ENCODE measurements around the gene LRRC27.

- TF ChIP-seq MAFK (IDR thresholded peaks at IDR 0.05; ENCODE audit: partially characterized antibody): no peak
- no peak for TF ChIP-seq CTCF (IDR thresholded peaks at IDR 0.05)
- TF ChIP-seq POLR2A (IDR thresholded peaks at IDR 0.05; ENCODE audit: low read length): no peak
- TF ChIP-seq POLR2AphosphoS2 (conservative IDR thresholded peaks at IDR 0.05; ENCODE audit: low read length): no peak
- no peak for TF ChIP-seq JUN (IDR thresholded peaks at IDR 0.05)
- TF ChIP-seq CHD2 (IDR thresholded peaks at IDR 0.05; ENCODE audit: low read length, partially characterized antibody): no peak
- no peak for TF ChIP-seq ESRRA (IDR thresholded peaks at IDR 0.05; ENCODE audit: borderline replicate concordance, low read length)
- no peak for TF ChIP-seq BHLHE40 (IDR thresholded peaks at IDR 0.05; ENCODE audit: low read depth, low read length)
- no peak for TF ChIP-seq EP300 (IDR thresholded peaks at IDR 0.05)
- TF ChIP-seq, protein P1, sequence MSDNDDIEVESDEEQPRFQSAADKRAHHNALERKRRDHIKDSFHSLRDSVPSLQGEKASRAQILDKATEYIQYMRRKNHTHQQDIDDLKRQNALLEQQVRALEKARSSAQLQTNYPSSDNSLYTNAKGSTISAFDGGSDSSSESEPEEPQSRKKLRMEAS (IDR thresholded peaks at IDR 0.05): no peak
- TF ChIP-seq RARB (CRISPR knock-in tag; IDR thresholded peaks at IDR 0.05): no peak
- no peak for TF ChIP-seq RAD21 (conservative IDR thresholded peaks at IDR 0.05 in 1 of 2, IDR thresholded peaks at IDR 0.05 in 1 of 2)
- TF ChIP-seq ZC3H11A (IDR thresholded peaks at IDR 0.05): no peak
Observed at GRCh38 chr10:132385389-132385667, 53.3 kb downstream of the LRRC27 start.
